Activated naive CD8-positive, alpha-beta T cell treated with anti-CD3 and anti-CD28 coated beads, Interleukin-2, amount 10 ng/mL, durations not matched to agents 7 days and 5 days (primary cell): ENCODE data around the gene GSG1. TPM values are rescaled to one million over a fixed set of nuclear protein-coding genes. Genes with fewer than 3 reads are reported as not detected.
A peak's percentile ranks its signal among the peaks of the same experiment; 100 is the strongest.

ENCODE experiments used
- ATAC-seq: fragments of 150-1000 bp; cut with Tn5 transposase; one replicate; pipeline ENCODE4 v1.10.0; 2021; ENCODE audit warnings: low read depth, moderate library complexity
- POLR2A ChIA-PET: fragments of 350-600 bp; sonication (Branson Sonifier 250); formaldehyde crosslinking; loops from one replicate; lab custom pipeline; 2021; ENCODE audit warnings: antibody characterized with exemption; lab: Charles Lee
- DNase-seq: peaks from one replicate; pipeline ENCODE4 v3.0.0; 2021
- H3K27ac Mint-ChIP-seq: one replicate; pipeline ENCODE4 v1.8.0; 2022; ENCODE audit warnings: mild to moderate bottlenecking, mixed read lengths
- H3K27me3 Mint-ChIP-seq: one replicate; pipeline ENCODE4 v1.8.0; 2022; ENCODE audit warnings: mild to moderate bottlenecking, moderate library complexity, mixed read lengths
- H3K36me3 Mint-ChIP-seq: one replicate; pipeline ENCODE4 v1.8.0; 2021; ENCODE audit warnings: mild to moderate bottlenecking, mixed read lengths
- H3K4me1 Mint-ChIP-seq: one replicate; pipeline ENCODE4 v1.8.0; 2021; ENCODE audit warnings: mixed read lengths
- H3K4me3 Mint-ChIP-seq: one replicate; pipeline ENCODE4 v1.8.0; 2022; ENCODE audit warnings: mild to moderate bottlenecking, moderate library complexity, mixed read lengths
- H3K9me3 Mint-ChIP-seq: one replicate; pipeline ENCODE4 v1.8.0; 2021; ENCODE audit warnings: mixed read lengths
- total RNA-seq, 2 experiments: library from RNA; stranded (reverse); gene quantifications; one replicate each; pipeline ENCODE4 v1.2.3, GENCODE V29; 2021

The GSG1 gene
- not detected for total RNA-seq

DNA sequence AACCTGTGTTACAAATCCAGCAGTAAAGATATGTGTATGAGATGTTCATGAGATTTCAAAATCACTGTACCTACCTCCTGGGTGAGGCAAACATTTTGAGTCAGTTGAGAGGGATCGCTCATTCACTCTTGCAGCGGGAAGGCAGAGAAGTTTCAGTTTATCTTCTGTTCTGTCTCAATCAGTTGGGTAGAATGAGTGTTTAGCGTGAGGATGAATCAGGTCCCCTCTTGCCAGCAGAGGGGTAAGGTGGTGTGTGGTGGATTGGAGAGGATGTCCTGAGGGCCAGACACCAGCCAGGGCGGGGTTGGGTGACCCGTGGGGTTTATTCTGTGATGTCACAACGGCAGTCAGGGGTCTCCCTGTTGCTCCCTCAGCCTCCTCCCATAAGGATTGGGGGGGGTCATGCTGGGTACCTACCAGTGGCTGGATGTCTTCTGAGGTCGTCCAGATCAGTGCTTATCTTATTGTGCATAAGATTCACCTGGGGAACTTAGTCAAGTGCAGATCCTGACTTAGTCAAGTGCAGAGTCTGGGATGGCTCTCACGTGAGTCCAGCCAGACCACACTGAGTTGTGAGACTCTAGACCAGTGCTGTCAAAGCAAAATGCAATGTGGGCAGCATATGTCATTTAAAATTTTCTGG is at the start of gene GSG1:
Gene GSG1 (minus strand): TSS at position 277 of the 643 bp plus-strand sequence. CDS start 155 bp downstream, at position 122.
- Mint-ChIP-seq H3K4me3 (no peak within 1 kb of the TSS), H3K4me1 (peaks cover 23% of the 10 kb centered on the region), H3K9me3 (no peaks in the 10 kb centered on the region), H3K27ac (no peak within 1 kb of the TSS), H3K27me3 (peaks cover 12% of the 10 kb centered on the region), H3K36me3 (no peaks in the 10 kb centered on the region)
- ATAC-seq (no peak), DNase-seq (no peak)
- POLR2A ChIA-PET: no interaction called here

GRCh38 chr12:13153180-13153579 is 49.7 kb upstream of the GSG1 start:
- POLR2A ChIA-PET: interaction anchor here (0.6 kb wide), 1 partner anchor 26 kb away, joined by 5 read pairs; no protein-coding TSS in a partner anchor
- ATAC-seq: no peak

GRCh38 chr12:13152756-13153155 is 49.3 kb upstream of the GSG1 start:
- peaks cover 4% of the 10 kb centered on the region for H3K4me1 Mint-ChIP-seq
- peaks cover 2% of the 10 kb centered on the region for H3K36me3 Mint-ChIP-seq
- H3K4me3 Mint-ChIP-seq: no peak overlapping the region
- peaks cover 11% of the 10 kb centered on the region for H3K27me3 Mint-ChIP-seq
- no peaks in the 10 kb centered on the region for H3K9me3 Mint-ChIP-seq
- DNase-seq: no peak
- POLR2A ChIA-PET: interaction anchor here (0.6 kb wide), 1 partner anchor 26 kb away, joined by 5 read pairs; no protein-coding TSS in a partner anchor
- H3K27ac Mint-ChIP-seq: no peak overlapping the region
- no peak for ATAC-seq

More at GRCh38 chr12:13153180-13153579, 49.7 kb upstream of the GSG1 start:
- Mint-ChIP-seq H3K36me3 (peaks cover 2% of the 10 kb centered on the region), H3K9me3 (no peaks in the 10 kb centered on the region), H3K4me3 (no peak overlapping the region), H3K27me3 (peaks cover 11% of the 10 kb centered on the region), H3K27ac (no peak overlapping the region), H3K4me1 (peaks cover 4% of the 10 kb centered on the region)
- DNase-seq: no peak

DNA sequence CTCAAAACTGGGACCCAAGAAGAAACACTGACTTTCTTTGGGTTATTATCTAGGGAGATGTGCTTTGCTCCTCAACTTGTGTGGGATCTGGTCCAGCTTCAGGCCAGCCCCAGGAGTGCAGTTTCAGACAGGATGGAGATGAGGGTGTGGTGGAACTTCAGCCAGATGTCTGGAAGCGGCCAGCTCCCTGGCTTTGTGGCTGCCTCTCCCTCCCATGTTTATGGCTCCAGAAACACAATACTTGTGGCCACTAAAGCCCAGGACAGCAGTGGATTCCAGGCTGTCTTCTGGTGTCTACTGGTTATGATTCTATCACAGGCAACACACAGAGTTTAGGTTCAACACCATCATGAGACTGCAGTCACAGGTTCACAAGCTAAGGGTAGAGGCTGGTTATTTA is 48.8 kb upstream of the GSG1 start:
- ATAC-seq: no peak
- H3K4me1 Mint-ChIP-seq: peaks cover 4% of the 10 kb centered on the region
- no peak overlapping the region for H3K4me3 Mint-ChIP-seq
- H3K27ac Mint-ChIP-seq: no peak overlapping the region
- peaks cover 2% of the 10 kb centered on the region for H3K36me3 Mint-ChIP-seq
- H3K9me3 Mint-ChIP-seq: no peaks in the 10 kb centered on the region
- H3K27me3 Mint-ChIP-seq: peaks cover 11% of the 10 kb centered on the region
- no peak for DNase-seq
- POLR2A ChIA-PET: no interaction called here

DNA sequence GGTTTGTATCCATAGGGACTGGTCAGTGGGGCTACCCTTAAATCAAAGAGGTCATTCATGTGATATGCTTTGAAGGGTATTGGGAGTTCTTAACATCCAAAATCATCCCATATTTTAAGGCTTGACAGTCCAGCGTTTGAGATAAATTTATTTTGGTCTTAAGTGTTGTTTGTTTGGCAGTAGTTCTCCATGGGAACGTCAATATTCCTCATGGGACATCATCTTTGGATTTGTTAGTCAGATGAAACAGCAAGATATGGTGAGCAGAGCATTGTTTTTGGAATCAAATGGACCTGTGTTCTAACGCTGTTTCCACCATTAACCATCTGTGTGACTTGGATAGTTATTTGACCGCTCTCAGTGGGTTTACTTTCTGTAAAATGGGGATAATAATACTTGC is 45.9 kb upstream of the GSG1 start:
- DNase-seq (no peak), ATAC-seq (no peak)
- H3K9me3 Mint-ChIP-seq: no peaks in the 10 kb centered on the region
- POLR2A ChIA-PET: interaction anchor here (0.7 kb wide), 1 partner anchor 11 kb away, joined by 4 read pairs; no protein-coding TSS in a partner anchor
- H3K4me1 Mint-ChIP-seq: peaks cover 10% of the 10 kb centered on the region
- no peak overlapping the region for H3K4me3 Mint-ChIP-seq
- no peaks in the 10 kb centered on the region for H3K36me3 Mint-ChIP-seq
- no peak overlapping the region for H3K27ac Mint-ChIP-seq
- peaks cover 7% of the 10 kb centered on the region for H3K27me3 Mint-ChIP-seq

DNA sequence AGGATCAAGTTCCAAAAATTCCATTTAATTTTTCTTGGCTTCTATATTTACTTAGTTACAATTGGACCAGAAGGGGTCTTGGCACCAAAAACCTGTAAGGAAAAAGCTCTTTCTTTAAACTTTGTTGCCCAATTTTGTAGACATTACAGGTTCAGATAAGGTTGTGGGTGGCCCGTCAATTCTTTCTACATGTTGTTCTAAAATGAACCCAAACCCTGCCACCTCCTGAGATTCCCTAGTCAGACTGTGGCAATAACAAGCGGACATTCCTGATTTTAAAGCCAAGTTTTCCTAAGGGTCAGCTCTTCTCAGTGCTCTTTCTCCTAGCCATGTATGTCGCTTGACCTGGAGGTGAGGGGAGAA is 45.0 kb upstream of the GSG1 start:
- H3K9me3 Mint-ChIP-seq: no peaks in the 10 kb centered on the region
- no peak overlapping the region for H3K4me3 Mint-ChIP-seq
- H3K27ac Mint-ChIP-seq: no peak overlapping the region
- POLR2A ChIA-PET: interaction anchor here (0.7 kb wide), 1 partner anchor 12 kb away, joined by 4 read pairs; no protein-coding TSS in a partner anchor
- no peaks in the 10 kb centered on the region for H3K36me3 Mint-ChIP-seq
- H3K4me1 Mint-ChIP-seq: peaks cover 19% of the 10 kb centered on the region
- DNase-seq (no peak), ATAC-seq (no peak)
- peaks cover 7% of the 10 kb centered on the region for H3K27me3 Mint-ChIP-seq

DNA sequence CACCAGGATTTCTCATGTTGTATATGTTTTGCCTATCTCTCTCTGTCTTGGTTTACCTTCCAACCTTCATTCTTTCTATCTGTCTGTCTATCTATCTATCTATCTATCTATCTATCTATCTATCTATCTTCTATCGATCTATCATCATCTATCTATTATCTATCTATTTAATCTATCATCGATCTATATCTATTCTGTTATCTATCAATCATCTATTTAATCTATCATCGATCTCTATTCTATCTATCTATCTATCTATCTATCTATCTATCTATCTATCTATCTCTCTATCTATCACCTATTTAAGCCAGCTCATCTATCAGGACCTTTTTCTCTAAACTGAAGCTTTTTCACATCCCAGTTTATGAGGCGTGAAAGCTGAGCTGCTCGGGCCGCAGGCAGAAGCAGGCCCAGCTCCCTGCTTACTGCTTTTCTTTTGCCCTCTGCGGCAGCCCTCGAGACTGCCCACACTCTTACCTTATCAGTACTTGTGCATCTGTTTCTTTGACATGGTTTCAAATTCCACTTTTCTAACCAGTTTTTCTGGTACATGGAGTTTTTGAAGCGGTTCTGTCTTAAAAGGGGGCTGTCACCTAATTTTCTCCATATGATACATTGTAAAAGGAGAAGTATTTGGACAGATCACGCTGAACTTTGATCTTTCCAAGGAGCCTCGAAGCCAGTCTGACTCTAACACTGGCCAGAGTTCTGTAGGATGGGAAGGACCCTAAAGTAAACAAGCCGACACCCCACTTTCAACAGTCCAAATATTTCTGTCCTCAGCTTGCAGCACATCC is 44.4 kb upstream of the GSG1 start:
- H3K27me3 Mint-ChIP-seq: peaks cover 7% of the 10 kb centered on the region
- no peak for DNase-seq
- no peak overlapping the region for H3K4me3 Mint-ChIP-seq
- H3K9me3 Mint-ChIP-seq: no peaks in the 10 kb centered on the region
- no peaks in the 10 kb centered on the region for H3K36me3 Mint-ChIP-seq
- POLR2A ChIA-PET: no interaction called here
- ATAC-seq: no peak
- H3K4me1 Mint-ChIP-seq: peaks cover 19% of the 10 kb centered on the region
- no peak overlapping the region for H3K27ac Mint-ChIP-seq

DNA sequence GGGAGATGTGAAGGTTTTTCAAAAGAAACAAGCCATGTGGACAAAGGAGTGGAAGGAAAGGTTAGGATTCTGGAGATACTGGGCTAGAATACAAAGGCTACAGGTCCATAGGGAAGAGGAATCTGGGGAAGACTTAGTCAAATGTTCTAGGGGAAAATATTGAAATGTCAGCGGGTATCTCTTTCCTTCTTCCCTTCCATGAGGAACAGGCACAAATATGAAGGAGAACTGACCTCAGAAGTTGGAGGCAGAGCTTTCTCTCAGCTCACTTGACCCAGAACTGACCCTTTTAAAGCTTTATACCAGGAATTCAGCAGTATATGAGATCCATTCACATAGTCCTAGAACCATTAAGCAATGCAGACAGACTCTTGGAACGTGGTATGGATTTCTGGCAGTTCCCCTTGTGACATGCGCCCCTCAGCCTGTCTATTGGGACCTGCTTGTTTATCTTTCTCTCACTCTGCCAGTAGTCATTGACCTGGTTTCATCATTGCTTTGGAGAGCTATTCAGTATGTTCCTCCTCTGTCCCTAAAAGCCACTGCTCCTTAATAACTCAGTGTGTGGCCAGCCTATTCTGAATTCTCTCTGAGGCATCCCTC is 43.0 kb upstream of the GSG1 start:
- peaks cover 19% of the 10 kb centered on the region for H3K4me1 Mint-ChIP-seq
- DNase-seq: no peak
- H3K4me3 Mint-ChIP-seq: no peak overlapping the region
- H3K27me3 Mint-ChIP-seq: peaks cover 7% of the 10 kb centered on the region
- H3K36me3 Mint-ChIP-seq: no peaks in the 10 kb centered on the region
- no peak for ATAC-seq
- H3K27ac Mint-ChIP-seq: no peak overlapping the region
- POLR2A ChIA-PET: no interaction called here
- no peaks in the 10 kb centered on the region for H3K9me3 Mint-ChIP-seq

GRCh38 chr12:13144266-13144828 is 40.9 kb upstream of the GSG1 start:
- Mint-ChIP-seq H3K27me3 (peaks cover 7% of the 10 kb centered on the region), H3K27ac (peak overlapping the region; percentile 65), H3K9me3 (no peaks in the 10 kb centered on the region), H3K4me3 (peak overlapping the region; percentile 37), H3K4me1 (peaks cover 19% of the 10 kb centered on the region), H3K36me3 (no peaks in the 10 kb centered on the region)
- ATAC-seq (peak; percentile 92), DNase-seq (no peak)
- POLR2A ChIA-PET: interaction anchor here (0.9 kb wide), 1 partner anchor 447 kb away, joined by 3 read pairs; no protein-coding TSS in a partner anchor

GRCh38 chr12:13142747-13143146 is 39.3 kb upstream of the GSG1 start:
- Mint-ChIP-seq H3K4me3 (no peak overlapping the region), H3K4me1 (peaks cover 26% of the 10 kb centered on the region), H3K36me3 (no peaks in the 10 kb centered on the region), H3K9me3 (peaks cover 2% of the 10 kb centered on the region), H3K27me3 (peaks cover 6% of the 10 kb centered on the region), H3K27ac (no peak overlapping the region)
- POLR2A ChIA-PET: no interaction called here
- ATAC-seq: no peak
- DNase-seq: no peak

- POLR2A ChIA-PET: no interaction called here
- Mint-ChIP-seq H3K27ac (no peak overlapping the region), H3K4me1 (peaks cover 26% of the 10 kb centered on the region), H3K27me3 (peaks cover 3% of the 10 kb centered on the region), H3K9me3 (peaks cover 2% of the 10 kb centered on the region), H3K36me3 (no peaks in the 10 kb centered on the region), H3K4me3 (no peak overlapping the region)
- DNase-seq (no peak), ATAC-seq (no peak)
Measured at GRCh38 chr12:13141686-13142085, 38.2 kb upstream of the GSG1 start.

GRCh38 chr12:13135371-13136178 is 32.1 kb upstream of the GSG1 start:
- H3K27ac Mint-ChIP-seq: no peak overlapping the region

More at GRCh38 chr12:13135371-13136178, 32.1 kb upstream of the GSG1 start:
- Mint-ChIP-seq H3K27me3 (peaks cover 31% of the 10 kb centered on the region), H3K36me3 (no peaks in the 10 kb centered on the region), H3K4me3 (no peak overlapping the region), H3K9me3 (peaks cover 2% of the 10 kb centered on the region), H3K4me1 (peaks cover 10% of the 10 kb centered on the region)
- POLR2A ChIA-PET: no interaction called here
- ATAC-seq (no peak), DNase-seq (no peak)
